Kidney epithelial cell (primary cell): ENCODE measurements around the gene IQCH. TPM values are rescaled to one million over a fixed set of nuclear protein-coding genes. Genes with fewer than 3 reads are reported as not detected.
"Not testable (repeated sequence)": the region's sequence is repeated elsewhere in the genome, so short reads cannot be mapped to it uniquely, and the experiment has no call there.

Experiments used
- DNase-seq: peaks from one replicate; pipeline ENCODE4 v3.0.0-alpha.2; 2010; ENCODE audit warnings: low read depth
- H3K27me3 ChIP-seq: 2 replicates; pipeline ENCODE4 v1.6.0; 2011; ENCODE audit warnings: low read length; ENCODE audit not compliant: control insufficient read depth, insufficient read depth
- H3K36me3 ChIP-seq: 2 replicates; pipeline ENCODE4 v1.5.1; 2011; ENCODE audit warnings: low read length; ENCODE audit not compliant: control insufficient read depth, insufficient read depth
- H3K4me3 ChIP-seq: 2 replicates; pipeline ENCODE4 v1.5.1; 2011; ENCODE audit warnings: low read depth, mild to moderate bottlenecking, control low read depth, low read length
- total RNA-seq: library from RNA; depleted of rRNA; stranded (reverse); fragments of >200 nt; gene quantifications from 2 replicates; pipeline ENCODE4 v1.2.3, GENCODE V29; 2015
- TF ChIP-seq, protein P1 (sequence below): IDR thresholded peaks from 2 replicates; pipeline ENCODE4 v1.5.1; 2011; ENCODE audit warnings: mild to moderate bottlenecking, moderate library complexity, low read length, control low read depth, inconsistent platforms; ENCODE audit not compliant: insufficient read depth, poor library complexity, severe bottlenecking

IQCH gene
- total RNA-seq, 1 donor from 2014 or later = 6.3 TPM

DNA sequence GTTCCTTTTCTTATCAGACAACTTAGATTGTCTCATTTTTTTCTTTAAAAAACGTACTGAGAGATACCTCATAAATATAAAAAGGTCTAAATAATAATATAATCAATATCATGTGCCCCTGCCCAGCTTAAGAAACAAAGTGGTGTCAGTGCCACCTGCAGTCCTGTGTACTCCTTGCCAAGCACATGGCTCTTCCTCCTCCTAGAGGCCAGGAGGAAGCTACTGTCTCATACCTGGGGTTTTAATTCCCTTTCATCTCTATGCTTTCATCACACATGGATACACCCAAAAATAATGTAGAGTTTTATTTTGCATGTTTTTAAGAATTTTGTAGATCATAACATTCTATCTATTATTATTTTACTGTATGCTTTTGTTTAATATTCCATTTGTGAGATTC is 167.7 kb downstream of the IQCH start:
- H3K36me3 ChIP-seq = no peaks in the 10 kb centered on the region
- no peak for DNase-seq
- no peaks in the 10 kb centered on the region for H3K27me3 ChIP-seq
- TF ChIP-seq, protein P1, sequence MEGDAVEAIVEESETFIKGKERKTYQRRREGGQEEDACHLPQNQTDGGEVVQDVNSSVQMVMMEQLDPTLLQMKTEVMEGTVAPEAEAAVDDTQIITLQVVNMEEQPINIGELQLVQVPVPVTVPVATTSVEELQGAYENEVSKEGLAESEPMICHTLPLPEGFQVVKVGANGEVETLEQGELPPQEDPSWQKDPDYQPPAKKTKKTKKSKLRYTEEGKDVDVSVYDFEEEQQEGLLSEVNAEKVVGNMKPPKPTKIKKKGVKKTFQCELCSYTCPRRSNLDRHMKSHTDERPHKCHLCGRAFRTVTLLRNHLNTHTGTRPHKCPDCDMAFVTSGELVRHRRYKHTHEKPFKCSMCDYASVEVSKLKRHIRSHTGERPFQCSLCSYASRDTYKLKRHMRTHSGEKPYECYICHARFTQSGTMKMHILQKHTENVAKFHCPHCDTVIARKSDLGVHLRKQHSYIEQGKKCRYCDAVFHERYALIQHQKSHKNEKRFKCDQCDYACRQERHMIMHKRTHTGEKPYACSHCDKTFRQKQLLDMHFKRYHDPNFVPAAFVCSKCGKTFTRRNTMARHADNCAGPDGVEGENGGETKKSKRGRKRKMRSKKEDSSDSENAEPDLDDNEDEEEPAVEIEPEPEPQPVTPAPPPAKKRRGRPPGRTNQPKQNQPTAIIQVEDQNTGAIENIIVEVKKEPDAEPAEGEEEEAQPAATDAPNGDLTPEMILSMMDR = no peak
- H3K4me3 ChIP-seq = no peak overlapping the region

DNA sequence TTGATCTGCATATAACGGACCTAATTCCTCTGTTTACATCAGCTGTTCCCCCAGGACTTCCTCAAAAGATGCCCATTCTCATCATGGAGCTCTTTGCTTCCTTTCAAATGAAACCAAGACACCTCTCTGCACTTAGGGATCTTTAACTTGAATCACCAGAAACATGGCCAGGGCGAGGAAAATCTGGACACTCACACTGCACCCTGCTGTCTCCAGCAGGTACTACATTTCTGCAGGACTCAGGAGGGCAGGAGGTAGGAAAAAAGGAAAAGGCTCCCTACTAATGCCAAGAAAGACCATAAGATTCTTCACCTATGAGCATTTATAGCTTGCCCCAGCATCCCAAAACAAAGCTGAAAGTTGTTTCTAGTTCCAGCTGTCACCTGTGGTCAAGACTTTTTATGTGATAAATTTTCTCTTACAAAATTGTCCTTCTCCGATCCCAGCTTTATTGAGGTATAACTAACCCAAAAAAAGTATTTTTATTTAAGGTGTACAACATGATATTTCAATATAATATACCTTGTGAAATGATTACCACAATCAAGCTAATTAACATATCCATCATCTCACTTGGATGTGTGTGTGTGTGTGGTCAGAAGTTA is 179.0 kb downstream of the IQCH start:
- Histone ChIP-seq H3K27me3 (no peaks in the 10 kb centered on the region), H3K4me3 (no peak overlapping the region), H3K36me3 (no peaks in the 10 kb centered on the region)
- no peak for DNase-seq
- TF ChIP-seq, protein P1 = peak; percentile 77

DNA sequence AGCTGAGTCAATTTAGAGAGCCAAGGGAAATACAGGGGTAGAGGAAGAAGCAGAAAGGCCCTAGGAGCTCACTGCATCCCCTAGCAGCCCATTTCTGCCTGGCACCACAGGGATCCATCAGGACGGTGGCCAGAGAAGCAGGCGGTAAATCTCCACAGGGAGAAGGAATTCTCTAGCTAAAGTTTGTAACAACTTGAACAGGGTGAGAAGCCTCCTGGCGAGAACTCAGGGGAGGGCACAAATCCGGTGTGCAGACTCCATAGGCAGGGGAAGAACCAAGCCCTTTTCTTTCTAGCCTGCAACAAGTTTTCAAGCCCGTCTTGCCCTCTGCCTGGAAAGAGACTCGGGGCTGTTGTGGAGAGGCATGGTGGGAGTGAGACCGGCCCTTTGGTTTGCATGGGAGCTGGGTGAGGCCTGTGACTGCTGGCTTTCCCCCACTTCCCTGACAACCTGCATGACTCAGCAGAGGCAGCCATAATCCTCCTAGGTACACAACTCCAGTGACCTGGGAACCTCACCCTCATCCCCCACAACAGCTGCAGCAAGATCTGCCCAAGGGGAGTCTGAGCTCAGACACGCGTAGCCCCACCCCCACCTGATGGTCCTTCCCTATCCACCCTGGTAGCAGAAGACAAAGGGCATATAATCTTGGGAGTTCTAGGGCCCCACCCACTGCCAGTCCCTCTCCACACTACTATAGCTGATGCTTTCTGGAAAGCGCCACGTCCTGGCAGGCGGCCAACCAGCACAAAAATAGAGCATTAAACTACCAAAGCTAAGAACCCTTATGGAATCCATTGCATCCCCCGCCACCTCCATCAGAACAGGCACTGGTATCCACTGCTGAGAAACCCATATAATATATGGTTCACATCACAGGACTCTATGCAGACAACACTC is 182.0 kb downstream of the IQCH start:
- H3K4me3 ChIP-seq, H3K27me3 ChIP-seq, H3K36me3 ChIP-seq, DNase-seq: not testable (repeated sequence)

DNA sequence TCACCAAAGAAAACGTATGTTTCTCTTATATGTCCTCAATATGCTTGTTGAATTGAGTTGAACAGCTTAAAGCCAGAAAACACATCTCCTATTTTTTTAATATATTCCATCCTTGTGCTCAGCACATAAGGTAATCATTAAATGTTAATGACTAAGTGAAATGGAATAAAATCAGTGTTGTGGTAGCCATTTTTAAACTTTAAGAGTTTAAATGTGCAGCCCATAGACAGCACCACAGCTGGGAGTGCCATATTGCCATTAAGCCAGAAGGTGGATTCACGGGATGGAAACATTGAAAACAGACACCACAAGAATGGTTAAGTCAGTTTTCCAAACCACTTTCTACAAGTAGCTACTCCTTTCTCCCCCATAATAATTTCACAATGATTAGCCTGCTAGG is 189.5 kb downstream of the IQCH start:
- Histone ChIP-seq H3K36me3 (no peaks in the 10 kb centered on the region), H3K4me3 (no peak overlapping the region), H3K27me3 (no peaks in the 10 kb centered on the region)
- no peak for DNase-seq
- TF ChIP-seq, protein P1 = no peak

DNA sequence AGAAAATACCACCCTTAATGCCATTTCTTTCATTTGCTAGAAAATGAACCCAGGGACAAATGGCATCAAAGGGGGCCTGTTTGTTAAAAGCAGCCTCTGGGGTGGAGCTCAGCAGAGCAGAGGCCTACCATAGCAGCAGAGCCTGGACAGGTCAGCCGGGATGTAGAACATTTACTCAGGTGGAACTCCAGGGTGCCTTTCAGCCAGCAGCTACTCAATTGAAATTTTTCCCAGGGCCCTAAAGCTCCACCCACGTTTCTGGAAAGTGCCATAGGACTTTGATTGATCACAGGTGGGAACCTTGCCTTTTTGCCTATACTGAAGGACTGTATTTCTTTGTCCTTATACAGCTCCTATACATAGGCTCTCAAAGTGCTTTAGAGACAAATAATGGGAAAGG is 191.9 kb downstream of the IQCH start:
- TF ChIP-seq, protein P1 = no peak
- DNase-seq = no peak
- no peaks in the 10 kb centered on the region for H3K27me3 ChIP-seq
- no peak overlapping the region for H3K4me3 ChIP-seq
- no peaks in the 10 kb centered on the region for H3K36me3 ChIP-seq

DNA sequence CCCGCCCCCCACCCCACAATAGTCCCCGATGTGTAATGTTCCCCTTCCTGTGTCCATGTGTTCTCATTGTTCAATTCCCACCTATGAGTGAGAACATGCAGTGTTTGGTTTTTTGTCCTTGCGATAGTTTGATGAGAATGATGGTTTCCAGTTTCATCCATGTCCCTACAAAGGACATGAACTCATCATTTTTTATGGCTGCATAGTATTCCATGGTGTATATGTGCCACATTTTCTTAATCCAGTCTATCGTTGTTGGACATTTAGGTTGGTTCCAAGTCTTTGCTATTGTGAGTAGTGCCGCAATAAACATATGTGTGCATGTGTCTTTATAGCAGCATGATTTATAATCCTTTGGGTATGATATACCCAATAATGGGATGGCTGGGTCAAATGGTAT is 193.8 kb downstream of the IQCH start:
- not testable (repeated sequence) for H3K27me3 ChIP-seq, DNase-seq, H3K36me3 ChIP-seq, H3K4me3 ChIP-seq

DNA sequence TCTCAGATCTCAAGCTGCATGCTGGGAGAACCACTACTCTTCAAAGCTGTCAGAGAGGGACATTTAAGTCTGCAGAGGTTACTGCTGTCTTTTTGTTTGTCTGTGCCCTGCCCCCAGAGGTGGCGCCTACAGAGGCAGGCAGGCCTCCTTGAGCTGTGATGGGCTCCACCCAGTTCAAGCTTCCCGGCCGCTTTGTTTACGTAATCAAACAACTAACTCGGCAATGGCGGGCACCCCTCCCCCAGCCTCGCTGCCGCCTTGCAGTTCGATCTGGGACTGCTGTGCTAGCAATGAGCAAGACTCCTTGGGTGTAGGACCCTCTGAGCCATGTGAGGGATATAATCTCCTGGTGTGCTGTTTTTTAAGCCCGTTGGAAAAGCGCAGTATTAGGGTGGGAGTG is 199.1 kb downstream of the IQCH start:
- not testable (repeated sequence) for DNase-seq, H3K36me3 ChIP-seq, H3K4me3 ChIP-seq, H3K27me3 ChIP-seq
